Ishikawa (cell line): ENCODE results near the gene CATSPERB.

ENCODE experiments used
- CEBPB ChIP-seq: IDR thresholded peaks from 2 replicates; pipeline ENCODE4 v1.6.1; 2012
- TEAD4 ChIP-seq: IDR thresholded peaks from 2 replicates; pipeline ENCODE4 v1.6.1; 2012

GRCh38 chr14:91647856-91648255, 84.0 kb downstream of the CATSPERB start:
- TF ChIP-seq TEAD4 (no peak), CEBPB (no peak)
